SK-N-SH (cell line): Measurements from ENCODE around the gene FNDC3B. TPM values are rescaled to one million over a fixed set of nuclear protein-coding genes. Genes with fewer than 3 reads are reported as not detected.

Source experiments
- CTCF ChIA-PET: fragments of 300-600, 350-600 bp; formaldehyde crosslinking; extraction: SDS; loops from one replicate; lab custom pipeline; 2021; lab: Yijun Ruan, JAX
- POLR2A ChIA-PET: fragments of 350-600 bp; sonication (Branson Sonifier 250); formaldehyde crosslinking; extraction: SDS; loops from one replicate; lab custom pipeline; 2020; ENCODE audit warnings: antibody characterized with exemption, inconsistent platforms; lab: Yijun Ruan, JAX
- DNase-seq: peaks from one replicate; pipeline ENCODE4 v3.0.0; 2012
- H2AFZ ChIP-seq: fragments of 200-600 bp; sonication (generic); 2 replicates; pipeline ENCODE4 v1.8.1; 2016; ENCODE audit warnings: antibody characterized with exemption, mild to moderate bottlenecking, low read depth
- H3F3A ChIP-seq: fragments of 200-600 bp; sonication (generic); replicated peaks from 2 replicates; pipeline ENCODE3; 2016; ENCODE audit warnings: antibody characterized with exemption, mild to moderate bottlenecking; ENCODE audit not compliant: insufficient read depth
- H3K27ac ChIP-seq, 2 experiments: fragments of 200-500 bp in 1 of 2; fragments of 200-600 bp in 1 of 2; sonication (Bioruptor generic) in 1 of 2; sonication (generic), shearing (Covaris generic) in 1 of 2; 2 replicates each; pipeline versions ENCODE4 v1.5.1 to v1.6.1; 2014 to 2016; ENCODE audit warnings: low read depth in 2 of 2, inconsistent platforms in 1 of 2, low read length in 1 of 2, mild to moderate bottlenecking in 1 of 2, mixed read lengths in 1 of 2
- H3K27me3 ChIP-seq: fragments of 200-600 bp; sonication (generic), shearing (Covaris generic); 2 replicates; pipeline ENCODE4 v1.6.1; 2016; ENCODE audit warnings: mixed run types; ENCODE audit not compliant: insufficient read depth
- H3K36me3 ChIP-seq, 2 experiments: fragments of 200-500 bp in 1 of 2; fragments of 200-600 bp in 1 of 2; sonication (Bioruptor generic) in 1 of 2; sonication (generic) in 1 of 2; replicated peaks in 1 of 2; 2 replicates each; pipeline versions ENCODE3 to v1.5.1; 2014 to 2016; ENCODE audit warnings: low read length in 1 of 2, mild to moderate bottlenecking in 1 of 2; ENCODE audit not compliant: insufficient read depth in 2 of 2, control insufficient read depth in 1 of 2
- H3K4me1 ChIP-seq, 2 experiments: fragments of 200-500 bp in 1 of 2; fragments of 200-600 bp in 1 of 2; sonication (Bioruptor generic) in 1 of 2; sonication (generic), shearing (Covaris generic) in 1 of 2; 2 replicates each; pipeline versions ENCODE4 v1.5.1 to v1.6.1; 2014 to 2016; ENCODE audit warnings: low read depth in 1 of 2, low read length in 1 of 2, mixed run types in 1 of 2; ENCODE audit not compliant: insufficient read depth in 2 of 2, control insufficient read depth in 1 of 2
- H3K4me2 ChIP-seq: fragments of 200-600 bp; sonication (generic), shearing (Covaris generic); 2 replicates; pipeline ENCODE4 v1.6.1; 2017; ENCODE audit warnings: mixed run types
- H3K4me3 ChIP-seq, 2 experiments: fragments of 200-500 bp in 1 of 2; fragments of 200-600 bp in 1 of 2; sonication (Bioruptor generic) in 1 of 2; sonication (generic), shearing (Covaris generic) in 1 of 2; 2 replicates each; pipeline versions ENCODE4 v1.5.1 to v1.8.1; 2014 to 2016; ENCODE audit warnings: low read depth in 2 of 2, inconsistent platforms in 1 of 2, low read length in 1 of 2, mild to moderate bottlenecking in 1 of 2, mixed read lengths in 1 of 2, moderate library complexity in 1 of 2
- H3K79me2 ChIP-seq: fragments of 200-600 bp; sonication (generic); 2 replicates; pipeline ENCODE4 v1.8.1; 2017; ENCODE audit warnings: mild to moderate bottlenecking; ENCODE audit not compliant: insufficient read depth
- H3K9ac ChIP-seq: fragments of 200-600 bp; sonication (generic); 2 replicates; pipeline ENCODE4 v1.6.1; 2017; ENCODE audit warnings: mixed run types
- H3K9me2 ChIP-seq: fragments of 200-600 bp; sonication (generic); 2 replicates; pipeline ENCODE4 v1.6.1; 2017; ENCODE audit warnings: mixed run types
- H3K9me3 ChIP-seq: fragments of 200-600 bp; sonication (generic); 2 replicates; pipeline ENCODE4 v1.6.1; 2017; ENCODE audit warnings: mixed run types, mild to moderate bottlenecking, moderate library complexity
- H4K20me1 ChIP-seq: fragments of 200-600 bp; sonication (generic); 2 replicates; pipeline ENCODE4 v1.6.1; 2017; ENCODE audit warnings: mild to moderate bottlenecking, mixed run types; ENCODE audit not compliant: insufficient read depth
- CHD2 ChIP-seq: fragments of 150-350 bp; IDR thresholded peaks from 2 replicates; pipeline ENCODE4 v1.6.1; 2018; ENCODE audit warnings: low read length; ENCODE audit not compliant: partially characterized antibody
- FOSL2 ChIP-seq: IDR thresholded peaks from 2 replicates; pipeline ENCODE4 v1.4.0; 2012; ENCODE audit warnings: low read depth, mild to moderate bottlenecking, moderate library complexity, borderline replicate concordance
- MEF2A ChIP-seq: IDR thresholded peaks from 2 replicates; pipeline ENCODE4 v1.4.0; 2012; ENCODE audit warnings: low read depth, borderline replicate concordance
- NFIC ChIP-seq: IDR thresholded peaks from 2 replicates; pipeline ENCODE4 v1.4.0; 2012; ENCODE audit warnings: borderline replicate concordance
- RCOR1 ChIP-seq: fragments of 150-350 bp; IDR thresholded peaks from 2 replicates; pipeline ENCODE4 v1.6.1; 2017; ENCODE audit warnings: antibody characterized with exemption, low read length
- RFX5 ChIP-seq: IDR thresholded peaks from 2 replicates; pipeline ENCODE4 v1.6.1; 2012; ENCODE audit warnings: mild to moderate bottlenecking, improper control_type of control experiment, low read length
- SMC3 ChIP-seq: IDR thresholded peaks from 2 replicates; pipeline ENCODE4 v1.6.1; 2012; ENCODE audit warnings: low read depth, low read length, improper control_type of control experiment
- TEAD4 ChIP-seq: IDR thresholded peaks from 2 replicates; pipeline ENCODE4 v1.4.0; 2012; ENCODE audit warnings: mild to moderate bottlenecking, borderline replicate concordance; ENCODE audit not compliant: insufficient read depth
- WGBS: methylation state at CpG from one replicate; pipeline ENCODE4 v1.1.6; 2017; ENCODE audit warnings: low lambda C conversion rate; 5-methylcytosine and 5-hydroxymethylcytosine counted together
- polyA plus RNA-seq, 3 experiments: library from polyadenylated mRNA; depleted of rRNA; stranded (reverse); fragments of >200 nt; gene quantifications; 2 replicates each; pipeline ENCODE4 v1.2.3, GENCODE V29; 2012
- TF ChIP-seq, protein P1 (sequence below): IDR thresholded peaks from 2 replicates; pipeline ENCODE4 v1.4.0; 2012; ENCODE audit warnings: low read depth
- TF ChIP-seq, protein P2 (sequence below): fragments of 150-350 bp; IDR thresholded peaks from 2 replicates; pipeline ENCODE4 v1.6.1; 2017; ENCODE audit warnings: antibody characterized with exemption, low read length, low read depth, borderline replicate concordance
- TF ChIP-seq, protein P3 (sequence below): IDR thresholded peaks from 2 replicates; pipeline ENCODE4 v1.6.1; 2012; ENCODE audit warnings: mild to moderate bottlenecking, low read depth, low read length, moderate library complexity

Gene FNDC3B
- polyA plus RNA-seq, 1 of the 3 experiments (the other 2 are of a cell fraction) = 10.4 TPM

GRCh38 chr3:172263781-172264486, 224.6 kb downstream of the FNDC3B start (continued):
- TF ChIP-seq CHD2 = no peak
- no peak for TF ChIP-seq NFIC
- TF ChIP-seq, protein P1, sequence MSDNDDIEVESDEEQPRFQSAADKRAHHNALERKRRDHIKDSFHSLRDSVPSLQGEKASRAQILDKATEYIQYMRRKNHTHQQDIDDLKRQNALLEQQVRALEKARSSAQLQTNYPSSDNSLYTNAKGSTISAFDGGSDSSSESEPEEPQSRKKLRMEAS = no peak

- 97% methylated on average over 3 of the region's 3 CpGs for WGBS
- Histone ChIP-seq H3K4me1 (peaks cover 0 to under 1% of the 10 kb centered on the region in 2 experiments; a peak in 2 of 4 replicates), H3K36me3 (peaks cover 27 to 58% of the 10 kb centered on the region in 2 experiments), H3K9me2 (no peaks in the 10 kb centered on the region), H3K27ac (no peak overlapping the region), H3K9me3 (no peaks in the 10 kb centered on the region), H3K27me3 (no peaks in the 10 kb centered on the region)
- no peak for TF ChIP-seq TEAD4
- TF ChIP-seq, all 33 proteins: peak for 0
- no peak overlapping the region for H3K9ac ChIP-seq
- CTCF ChIA-PET = interaction anchor here (1.3 kb wide), 1 partner anchor 73 kb away, joined by 3 read pairs; no protein-coding TSS in a partner anchor
- H3K79me2 ChIP-seq = peaks cover 53% of the 10 kb centered on the region
- no peak for DNase-seq
- no peaks in the 10 kb centered on the region for H4K20me1 ChIP-seq
- no peak overlapping the region for H3K4me3 ChIP-seq
- no peaks in the 10 kb centered on the region for H3F3A ChIP-seq
- no peak overlapping the region for H2AFZ ChIP-seq
- no peak overlapping the region for H3K4me2 ChIP-seq
- POLR2A ChIA-PET = no interaction called here
These were observed 226.7 kb downstream of the FNDC3B start for GRCh38 chr3:172266103-172266502.

- peaks cover 47% of the 10 kb centered on the region for H3K79me2 ChIP-seq
- POLR2A ChIA-PET = no interaction called here
These were observed 229.0 kb downstream of the FNDC3B start for GRCh38 chr3:172268425-172268824.

More at GRCh38 chr3:172268425-172268824, 229.0 kb downstream of the FNDC3B start:
- 97% methylated on average over 3 of the region's 3 CpGs for WGBS
- H3K36me3 ChIP-seq = peaks cover 24 to 59% of the 10 kb centered on the region in 2 experiments
- no peaks in the 10 kb centered on the region; a peak in 1 of 4 replicates for H3K4me1 ChIP-seq
- no peak overlapping the region for H3K4me3 ChIP-seq
- H3K4me2 ChIP-seq = no peak overlapping the region
- no peak for TF ChIP-seq RFX5
- TF ChIP-seq, protein P2, sequence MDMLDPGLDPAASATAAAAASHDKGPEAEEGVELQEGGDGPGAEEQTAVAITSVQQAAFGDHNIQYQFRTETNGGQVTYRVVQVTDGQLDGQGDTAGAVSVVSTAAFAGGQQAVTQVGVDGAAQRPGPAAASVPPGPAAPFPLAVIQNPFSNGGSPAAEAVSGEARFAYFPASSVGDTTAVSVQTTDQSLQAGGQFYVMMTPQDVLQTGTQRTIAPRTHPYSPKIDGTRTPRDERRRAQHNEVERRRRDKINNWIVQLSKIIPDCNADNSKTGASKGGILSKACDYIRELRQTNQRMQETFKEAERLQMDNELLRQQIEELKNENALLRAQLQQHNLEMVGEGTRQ = no peak
- no peak for TF ChIP-seq SMC3
- TF ChIP-seq, protein P1 = no peak
- TF ChIP-seq, protein P3, sequence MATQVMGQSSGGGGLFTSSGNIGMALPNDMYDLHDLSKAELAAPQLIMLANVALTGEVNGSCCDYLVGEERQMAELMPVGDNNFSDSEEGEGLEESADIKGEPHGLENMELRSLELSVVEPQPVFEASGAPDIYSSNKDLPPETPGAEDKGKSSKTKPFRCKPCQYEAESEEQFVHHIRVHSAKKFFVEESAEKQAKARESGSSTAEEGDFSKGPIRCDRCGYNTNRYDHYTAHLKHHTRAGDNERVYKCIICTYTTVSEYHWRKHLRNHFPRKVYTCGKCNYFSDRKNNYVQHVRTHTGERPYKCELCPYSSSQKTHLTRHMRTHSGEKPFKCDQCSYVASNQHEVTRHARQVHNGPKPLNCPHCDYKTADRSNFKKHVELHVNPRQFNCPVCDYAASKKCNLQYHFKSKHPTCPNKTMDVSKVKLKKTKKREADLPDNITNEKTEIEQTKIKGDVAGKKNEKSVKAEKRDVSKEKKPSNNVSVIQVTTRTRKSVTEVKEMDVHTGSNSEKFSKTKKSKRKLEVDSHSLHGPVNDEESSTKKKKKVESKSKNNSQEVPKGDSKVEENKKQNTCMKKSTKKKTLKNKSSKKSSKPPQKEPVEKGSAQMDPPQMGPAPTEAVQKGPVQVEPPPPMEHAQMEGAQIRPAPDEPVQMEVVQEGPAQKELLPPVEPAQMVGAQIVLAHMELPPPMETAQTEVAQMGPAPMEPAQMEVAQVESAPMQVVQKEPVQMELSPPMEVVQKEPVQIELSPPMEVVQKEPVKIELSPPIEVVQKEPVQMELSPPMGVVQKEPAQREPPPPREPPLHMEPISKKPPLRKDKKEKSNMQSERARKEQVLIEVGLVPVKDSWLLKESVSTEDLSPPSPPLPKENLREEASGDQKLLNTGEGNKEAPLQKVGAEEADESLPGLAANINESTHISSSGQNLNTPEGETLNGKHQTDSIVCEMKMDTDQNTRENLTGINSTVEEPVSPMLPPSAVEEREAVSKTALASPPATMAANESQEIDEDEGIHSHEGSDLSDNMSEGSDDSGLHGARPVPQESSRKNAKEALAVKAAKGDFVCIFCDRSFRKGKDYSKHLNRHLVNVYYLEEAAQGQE = no peak
- TF ChIP-seq RCOR1 = no peak
- TF ChIP-seq MEF2A = no peak
- no peak for TF ChIP-seq CHD2
- no peak for TF ChIP-seq FOSL2
- no peak overlapping the region for H3K27ac ChIP-seq
- no peak for DNase-seq
- no peaks in the 10 kb centered on the region for H3K9me3 ChIP-seq
- CTCF ChIA-PET = no interaction called here
- no peaks in the 10 kb centered on the region for H3K9me2 ChIP-seq
- H3F3A ChIP-seq = no peaks in the 10 kb centered on the region
- no peaks in the 10 kb centered on the region for H4K20me1 ChIP-seq
- no peak overlapping the region for H3K9ac ChIP-seq
- H2AFZ ChIP-seq = no peak overlapping the region
- no peaks in the 10 kb centered on the region for H3K27me3 ChIP-seq
